NB4 (cell line): ENCODE measurements around the gene SERPINB6.

ENCODE experiments used
- CTCF ChIP-seq: IDR thresholded peaks from one replicate; pipeline ENCODE4 v1.5.1; 2012; ENCODE audit warnings: low read depth, low read length
- MYC ChIP-seq: IDR thresholded peaks from 2 replicates; pipeline ENCODE4 v1.6.1; 2011; ENCODE audit warnings: low read depth, low read length
- POLR2A ChIP-seq: IDR thresholded peaks from 2 replicates; pipeline ENCODE4 v1.6.1; 2011; ENCODE audit warnings: mild to moderate bottlenecking; ENCODE audit not compliant: insufficient read length; ENCODE audit errors: extremely low read depth

- no peak for TF ChIP-seq CTCF
- no peak for TF ChIP-seq POLR2A
- no peak for TF ChIP-seq MYC
Observed at GRCh38 chr6:2993755-2994317, 22.5 kb upstream of the SERPINB6 start.
